H1 (cell line): ENCODE results near the gene COBLL1. TPM values are rescaled to one million over a fixed set of nuclear protein-coding genes. Genes with fewer than 3 reads are reported as not detected.

ENCODE experiments used
- BCL11A ChIP-seq, 2 experiments: IDR thresholded peaks; one replicate each; pipeline ENCODE4 v1.6.1; 2011; ENCODE audit warnings: low read depth in 2 of 2, low read length in 2 of 2, mild to moderate bottlenecking in 2 of 2
- RBBP5 ChIP-seq: IDR thresholded peaks from 2 replicates; pipeline ENCODE4 v1.7.1; 2012; ENCODE audit warnings: low read depth, mild to moderate bottlenecking, inconsistent platforms, low read length, moderate library complexity, borderline replicate concordance
- SIN3A ChIP-seq, 2 experiments: IDR thresholded peaks in 1 of 2; conservative IDR thresholded peaks in 1 of 2; 2 replicates each; pipeline ENCODE4 v1.6.1; 2011 to 2012; ENCODE audit warnings: low read length in 2 of 2, improper control_type of control experiment in 1 of 2, low read depth in 1 of 2, mild to moderate bottlenecking in 1 of 2
- SIRT6 ChIP-seq: IDR thresholded peaks from one replicate; pipeline ENCODE4 v1.7.1; 2012; ENCODE audit warnings: low read length, inconsistent platforms
- SP4 ChIP-seq: IDR thresholded peaks from 2 replicates; pipeline ENCODE4 v1.6.1; 2012; ENCODE audit warnings: low read length, inconsistent platforms
- polyA plus RNA-seq, 7 experiments: library from polyadenylated mRNA; depleted of rRNA in 3 of 7; stranded (reverse) in 5 of 7; unstranded in 2 of 7; fragments of >200 nt in 5 of 7; fragments of 200-250 nt in 2 of 7; gene quantifications; 1 replicate in 5 of 7; 2 replicates in 1 of 7; 4 replicates in 1 of 7; pipeline versions ENCODE4 v1.2.1 to v1.2.3, GENCODE V29; 2011 to 2013; ENCODE audit warnings: missing spikeins in 2 of 7, mixed read lengths in 2 of 7
- total RNA-seq: library from RNA; stranded (reverse); fragmentation: NEBNext Ultra II Directional; extraction: Animal tissue kit (Norgen Biotek cat#: 25700); gene quantifications from 2 replicates; pipeline ENCODE4 v1.2.1, GENCODE V29; 2021
- TF ChIP-seq, protein P1 (sequence below): fragments of 300-600 bp; sonication (generic); IDR thresholded peaks from 2 replicates; pipeline ENCODE4 v1.7.1; 2012; ENCODE audit warnings: low read length, moderate library complexity, mild to moderate bottlenecking, inconsistent platforms; ENCODE audit not compliant: insufficient replicate concordance
- TF ChIP-seq, protein P2 (sequence below): IDR thresholded peaks from 2 replicates; pipeline ENCODE4 v1.6.1; 2011; ENCODE audit warnings: low read depth, mild to moderate bottlenecking, low read length; ENCODE audit not compliant: insufficient read depth

The COBLL1 gene
- total and polyA plus RNA-seq, 2 of the 8 experiments (the other 6 are each of a cell fraction or from before 2014, with no cell fraction given), result 2.2 to 6.2 TPM

DNA sequence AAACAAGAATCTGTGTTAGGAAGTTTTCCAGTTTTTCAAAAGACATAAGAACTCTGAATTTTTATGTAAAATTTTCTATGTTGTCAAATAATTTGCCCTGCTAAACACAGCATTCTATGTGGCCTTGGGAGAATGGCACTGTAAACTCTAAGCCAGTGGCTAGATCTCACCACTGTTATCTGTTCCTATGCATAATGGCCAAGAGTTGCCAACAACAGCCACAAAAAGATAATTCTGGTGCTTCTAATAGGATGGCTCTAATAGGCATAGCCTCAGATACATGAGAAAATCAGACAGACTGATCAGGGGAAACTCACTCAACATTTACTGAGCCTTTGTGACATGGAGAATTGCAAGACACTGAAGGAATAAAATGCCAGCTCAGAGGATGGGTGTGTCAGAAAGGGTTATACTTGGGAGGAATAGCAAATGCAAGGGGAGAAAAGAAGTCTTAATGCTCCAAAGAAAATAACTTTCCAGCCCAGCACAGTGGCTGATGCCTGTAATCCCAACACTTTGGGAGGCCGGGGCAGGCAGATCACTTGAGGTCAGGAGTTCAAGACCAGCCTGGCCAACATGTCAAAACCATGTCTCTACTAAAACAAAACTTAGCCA lies 63.7 kb downstream of the COBLL1 start (continued):
- TF ChIP-seq, protein P1, sequence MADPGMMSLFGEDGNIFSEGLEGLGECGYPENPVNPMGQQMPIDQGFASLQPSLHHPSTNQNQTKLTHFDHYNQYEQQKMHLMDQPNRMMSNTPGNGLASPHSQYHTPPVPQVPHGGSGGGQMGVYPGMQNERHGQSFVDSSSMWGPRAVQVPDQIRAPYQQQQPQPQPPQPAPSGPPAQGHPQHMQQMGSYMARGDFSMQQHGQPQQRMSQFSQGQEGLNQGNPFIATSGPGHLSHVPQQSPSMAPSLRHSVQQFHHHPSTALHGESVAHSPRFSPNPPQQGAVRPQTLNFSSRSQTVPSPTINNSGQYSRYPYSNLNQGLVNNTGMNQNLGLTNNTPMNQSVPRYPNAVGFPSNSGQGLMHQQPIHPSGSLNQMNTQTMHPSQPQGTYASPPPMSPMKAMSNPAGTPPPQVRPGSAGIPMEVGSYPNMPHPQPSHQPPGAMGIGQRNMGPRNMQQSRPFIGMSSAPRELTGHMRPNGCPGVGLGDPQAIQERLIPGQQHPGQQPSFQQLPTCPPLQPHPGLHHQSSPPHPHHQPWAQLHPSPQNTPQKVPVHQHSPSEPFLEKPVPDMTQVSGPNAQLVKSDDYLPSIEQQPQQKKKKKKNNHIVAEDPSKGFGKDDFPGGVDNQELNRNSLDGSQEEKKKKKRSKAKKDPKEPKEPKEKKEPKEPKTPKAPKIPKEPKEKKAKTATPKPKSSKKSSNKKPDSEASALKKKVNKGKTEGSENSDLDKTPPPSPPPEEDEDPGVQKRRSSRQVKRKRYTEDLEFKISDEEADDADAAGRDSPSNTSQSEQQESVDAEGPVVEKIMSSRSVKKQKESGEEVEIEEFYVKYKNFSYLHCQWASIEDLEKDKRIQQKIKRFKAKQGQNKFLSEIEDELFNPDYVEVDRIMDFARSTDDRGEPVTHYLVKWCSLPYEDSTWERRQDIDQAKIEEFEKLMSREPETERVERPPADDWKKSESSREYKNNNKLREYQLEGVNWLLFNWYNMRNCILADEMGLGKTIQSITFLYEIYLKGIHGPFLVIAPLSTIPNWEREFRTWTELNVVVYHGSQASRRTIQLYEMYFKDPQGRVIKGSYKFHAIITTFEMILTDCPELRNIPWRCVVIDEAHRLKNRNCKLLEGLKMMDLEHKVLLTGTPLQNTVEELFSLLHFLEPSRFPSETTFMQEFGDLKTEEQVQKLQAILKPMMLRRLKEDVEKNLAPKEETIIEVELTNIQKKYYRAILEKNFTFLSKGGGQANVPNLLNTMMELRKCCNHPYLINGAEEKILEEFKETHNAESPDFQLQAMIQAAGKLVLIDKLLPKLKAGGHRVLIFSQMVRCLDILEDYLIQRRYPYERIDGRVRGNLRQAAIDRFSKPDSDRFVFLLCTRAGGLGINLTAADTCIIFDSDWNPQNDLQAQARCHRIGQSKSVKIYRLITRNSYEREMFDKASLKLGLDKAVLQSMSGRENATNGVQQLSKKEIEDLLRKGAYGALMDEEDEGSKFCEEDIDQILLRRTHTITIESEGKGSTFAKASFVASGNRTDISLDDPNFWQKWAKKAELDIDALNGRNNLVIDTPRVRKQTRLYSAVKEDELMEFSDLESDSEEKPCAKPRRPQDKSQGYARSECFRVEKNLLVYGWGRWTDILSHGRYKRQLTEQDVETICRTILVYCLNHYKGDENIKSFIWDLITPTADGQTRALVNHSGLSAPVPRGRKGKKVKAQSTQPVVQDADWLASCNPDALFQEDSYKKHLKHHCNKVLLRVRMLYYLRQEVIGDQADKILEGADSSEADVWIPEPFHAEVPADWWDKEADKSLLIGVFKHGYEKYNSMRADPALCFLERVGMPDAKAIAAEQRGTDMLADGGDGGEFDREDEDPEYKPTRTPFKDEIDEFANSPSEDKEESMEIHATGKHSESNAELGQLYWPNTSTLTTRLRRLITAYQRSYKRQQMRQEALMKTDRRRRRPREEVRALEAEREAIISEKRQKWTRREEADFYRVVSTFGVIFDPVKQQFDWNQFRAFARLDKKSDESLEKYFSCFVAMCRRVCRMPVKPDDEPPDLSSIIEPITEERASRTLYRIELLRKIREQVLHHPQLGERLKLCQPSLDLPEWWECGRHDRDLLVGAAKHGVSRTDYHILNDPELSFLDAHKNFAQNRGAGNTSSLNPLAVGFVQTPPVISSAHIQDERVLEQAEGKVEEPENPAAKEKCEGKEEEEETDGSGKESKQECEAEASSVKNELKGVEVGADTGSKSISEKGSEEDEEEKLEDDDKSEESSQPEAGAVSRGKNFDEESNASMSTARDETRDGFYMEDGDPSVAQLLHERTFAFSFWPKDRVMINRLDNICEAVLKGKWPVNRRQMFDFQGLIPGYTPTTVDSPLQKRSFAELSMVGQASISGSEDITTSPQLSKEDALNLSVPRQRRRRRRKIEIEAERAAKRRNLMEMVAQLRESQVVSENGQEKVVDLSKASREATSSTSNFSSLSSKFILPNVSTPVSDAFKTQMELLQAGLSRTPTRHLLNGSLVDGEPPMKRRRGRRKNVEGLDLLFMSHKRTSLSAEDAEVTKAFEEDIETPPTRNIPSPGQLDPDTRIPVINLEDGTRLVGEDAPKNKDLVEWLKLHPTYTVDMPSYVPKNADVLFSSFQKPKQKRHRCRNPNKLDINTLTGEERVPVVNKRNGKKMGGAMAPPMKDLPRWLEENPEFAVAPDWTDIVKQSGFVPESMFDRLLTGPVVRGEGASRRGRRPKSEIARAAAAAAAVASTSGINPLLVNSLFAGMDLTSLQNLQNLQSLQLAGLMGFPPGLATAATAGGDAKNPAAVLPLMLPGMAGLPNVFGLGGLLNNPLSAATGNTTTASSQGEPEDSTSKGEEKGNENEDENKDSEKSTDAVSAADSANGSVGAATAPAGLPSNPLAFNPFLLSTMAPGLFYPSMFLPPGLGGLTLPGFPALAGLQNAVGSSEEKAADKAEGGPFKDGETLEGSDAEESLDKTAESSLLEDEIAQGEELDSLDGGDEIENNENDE, result no peak
- TF ChIP-seq RBBP5 (no peak), SP4 (no peak), SIN3A (conservative IDR thresholded peaks at IDR 0.05 in 1 of 2, IDR thresholded peaks at IDR 0.05 in 1 of 2; ENCODE audit: low read depth in 1 of 2, low read length in 2 of 2) (no peak), SIRT6 (no peak), BCL11A (IDR thresholded peaks at IDR 0.05; ENCODE audit: low read depth in 2 of 2, low read length in 2 of 2) (no peak)
- TF ChIP-seq, protein P2, sequence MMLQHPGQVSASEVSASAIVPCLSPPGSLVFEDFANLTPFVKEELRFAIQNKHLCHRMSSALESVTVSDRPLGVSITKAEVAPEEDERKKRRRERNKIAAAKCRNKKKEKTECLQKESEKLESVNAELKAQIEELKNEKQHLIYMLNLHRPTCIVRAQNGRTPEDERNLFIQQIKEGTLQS, result no peak
